Suprapubic skin (tissue), 4 donors: ENCODE results near the gene CBR1. TPM values are rescaled to one million over a fixed set of nuclear protein-coding genes. Genes with fewer than 3 reads are reported as not detected.
A peak's percentile ranks its signal among the peaks of the same experiment; 100 is the strongest.

ENCODE experiments used
- DNase-seq, 2 donors: peaks; one replicate each; pipeline ENCODE4 v3.0.0-alpha.2; 2019; ENCODE audit warnings: low spot score in 2 of 2
- H3K27ac ChIP-seq: fragments of 200-600 bp; sonication (generic); one replicate; pipeline ENCODE4 v1.5.1; 2019
- H3K27me3 ChIP-seq: fragments of 200-600 bp; sonication (generic); one replicate; pipeline ENCODE4 v1.5.1; 2019
- H3K36me3 ChIP-seq: fragments of 200-600 bp; sonication (generic); one replicate; pipeline ENCODE4 v1.5.1; 2019
- H3K4me1 ChIP-seq: fragments of 200-600 bp; sonication (generic); one replicate; pipeline ENCODE4 v1.5.1; 2019
- H3K4me3 ChIP-seq: fragments of 200-600 bp; sonication (generic); one replicate; pipeline ENCODE4 v1.5.1; 2019; ENCODE audit warnings: mild to moderate bottlenecking
- H3K9me3 ChIP-seq: fragments of 200-600 bp; sonication (generic); one replicate; pipeline ENCODE4 v1.5.1; 2019
- CTCF ChIP-seq, 2 donors: fragments of 200-600 bp in 1 of 2; fragments of 450-650 bp in 1 of 2; sonication (generic) in 1 of 2; IDR thresholded peaks; one replicate each; pipeline ENCODE4 v1.5.1; 2016 to 2019; ENCODE audit warnings: antibody characterized with exemption in 2 of 2, mild to moderate bottlenecking in 1 of 2, moderate library complexity in 1 of 2
- EP300 ChIP-seq: sonication (generic); formaldehyde crosslinking; IDR thresholded peaks from one replicate; pipeline ENCODE4 v1.6.1; 2017; ENCODE audit warnings: antibody characterized with exemption
- POLR2A ChIP-seq, 2 donors: fragments of 450-650 bp; IDR thresholded peaks; one replicate each; pipeline ENCODE4 v1.6.1; 2017; ENCODE audit warnings: antibody characterized with exemption in 2 of 2, mild to moderate bottlenecking in 2 of 2, moderate library complexity in 2 of 2
- POLR2AphosphoS5 ChIP-seq, 3 donors: sonication (generic); formaldehyde crosslinking; IDR thresholded peaks; one replicate each; pipeline ENCODE4 v1.6.1; 2017; ENCODE audit warnings: antibody characterized with exemption in 3 of 3
- WGBS: methylation state at CpG from one replicate; pipeline ENCODE4 v1.1.5; 2018; 5-methylcytosine and 5-hydroxymethylcytosine counted together
- total RNA-seq, 4 donors: library from RNA; depleted of rRNA; stranded (reverse); fragments of >200 nt; gene quantifications; one replicate each; pipeline ENCODE4 v1.1.0, GENCODE V29; 2016

The CBR1 gene
- total RNA-seq, 4 donors from 2014 or later = 205 to 450 (median 302) TPM

- Histone ChIP-seq H3K4me1 (peaks cover 80% of the 10 kb centered on the region), H3K27me3 (no peaks in the 10 kb centered on the region), H3K9me3 (no peaks in the 10 kb centered on the region), H3K27ac (peak overlapping the region; percentile 59), H3K36me3 (peaks cover 11% of the 10 kb centered on the region), H3K4me3 (no peak overlapping the region)
- WGBS = 40% methylated on average over 3 of the region's 3 CpGs
- no peak for DNase-seq
- no peak for TF ChIP-seq CTCF (IDR thresholded peaks at IDR 0.05)
- TF ChIP-seq EP300 = no peak
- no peak for TF ChIP-seq POLR2AphosphoS5 (IDR thresholded peaks at IDR 0.05)
- no peak for TF ChIP-seq POLR2A (IDR thresholded peaks at IDR 0.05)
Observed at GRCh38 chr21:36075171-36075570, 5.3 kb downstream of the CBR1 start.

- H3K4me3 ChIP-seq = no peak overlapping the region
- peaks cover 77% of the 10 kb centered on the region for H3K4me1 ChIP-seq
- no peak for DNase-seq
- H3K9me3 ChIP-seq = no peaks in the 10 kb centered on the region
- H3K27me3 ChIP-seq = no peaks in the 10 kb centered on the region
- TF ChIP-seq EP300 = no peak
- no peak for TF ChIP-seq POLR2AphosphoS5 (IDR thresholded peaks at IDR 0.05)
- no peak for TF ChIP-seq POLR2A (IDR thresholded peaks at IDR 0.05)
- TF ChIP-seq CTCF (IDR thresholded peaks at IDR 0.05) = no peak
- H3K36me3 ChIP-seq = peaks cover 11% of the 10 kb centered on the region
- WGBS = 83% methylated on average over 5 of the region's 5 CpGs
- peak overlapping the region; percentile 59 for H3K27ac ChIP-seq
Observed at GRCh38 chr21:36075953-36076352, 6.1 kb downstream of the CBR1 start.

- Histone ChIP-seq H3K27ac (no peak overlapping the region), H3K27me3 (no peaks in the 10 kb centered on the region), H3K9me3 (no peaks in the 10 kb centered on the region), H3K36me3 (peaks cover 6% of the 10 kb centered on the region), H3K4me1 (peaks cover 68% of the 10 kb centered on the region), H3K4me3 (no peak overlapping the region)
- DNase-seq = no peak
- 51% methylated on average over 7 of the region's 7 CpGs for WGBS
- no peak for TF ChIP-seq EP300
- TF ChIP-seq CTCF (IDR thresholded peaks at IDR 0.05) = no peak
- TF ChIP-seq POLR2A (IDR thresholded peaks at IDR 0.05) = no peak
- no peak for TF ChIP-seq POLR2AphosphoS5 (IDR thresholded peaks at IDR 0.05)
Observed at GRCh38 chr21:36076878-36077655, 7.2 kb downstream of the CBR1 start.

GRCh38 chr21:36077758-36078157, 7.9 kb downstream of the CBR1 start:
- Histone ChIP-seq H3K9me3 (no peaks in the 10 kb centered on the region), H3K4me3 (no peak overlapping the region), H3K27ac (no peak overlapping the region), H3K4me1 (peaks cover 62% of the 10 kb centered on the region), H3K27me3 (no peaks in the 10 kb centered on the region), H3K36me3 (no peaks in the 10 kb centered on the region)
- TF ChIP-seq EP300 (no peak), POLR2AphosphoS5 (IDR thresholded peaks at IDR 0.05) (no peak), POLR2A (IDR thresholded peaks at IDR 0.05) (no peak), CTCF (IDR thresholded peaks at IDR 0.05) (no peak)
- WGBS = 56% methylated on average over 8 of the region's 9 CpGs
- no peak for DNase-seq

GRCh38 chr21:36079010-36079649, 9.3 kb downstream of the CBR1 start:
- H3K27ac ChIP-seq = peak overlapping the region; percentile 70
- WGBS = 79% methylated on average over 14 of the region's 14 CpGs

More at GRCh38 chr21:36079010-36079649, 9.3 kb downstream of the CBR1 start:
- Histone ChIP-seq H3K27me3 (no peaks in the 10 kb centered on the region), H3K9me3 (no peaks in the 10 kb centered on the region), H3K4me1 (peaks cover 48% of the 10 kb centered on the region), H3K36me3 (no peaks in the 10 kb centered on the region), H3K4me3 (no peak overlapping the region)
- TF ChIP-seq POLR2AphosphoS5 (IDR thresholded peaks at IDR 0.05) = no peak
- no peak for TF ChIP-seq POLR2A (IDR thresholded peaks at IDR 0.05)
- no peak for TF ChIP-seq CTCF (IDR thresholded peaks at IDR 0.05)
- TF ChIP-seq EP300 = no peak
- no peak for DNase-seq
